ENCODE results near the gene ZNF175.

DNA sequence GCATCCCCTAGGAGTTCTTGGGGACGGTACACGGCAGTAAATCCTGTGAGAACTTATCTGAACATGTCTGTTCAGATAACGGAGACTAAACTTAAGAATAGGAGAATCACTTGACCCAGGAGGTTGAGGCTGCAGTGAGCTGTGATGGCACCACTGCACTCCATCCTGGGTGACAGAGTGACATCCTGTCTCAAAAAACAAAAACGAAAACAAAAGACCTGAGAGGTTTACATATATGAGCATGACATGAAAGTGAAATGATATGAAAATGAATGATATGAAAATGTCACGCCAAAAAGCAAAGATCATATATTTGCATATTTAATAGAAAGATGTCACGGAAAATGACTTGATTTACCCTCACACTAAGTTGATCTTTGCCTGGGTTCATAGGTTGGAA lies 5.8 kb downstream of the ZNF175 start:
- TF ChIP-seq EZH2phosphoT487 (IDR thresholded peaks at IDR 0.05; ENCODE audit: borderline replicate concordance) (no peak), SRF (IDR thresholded peaks at IDR 0.05; ENCODE audit: low read depth) (no peak), POLR2AphosphoS5 (IDR thresholded peaks at IDR 0.05; ENCODE audit: low read depth, low read length) (no peak), RAD21 (IDR thresholded peaks at IDR 0.05; ENCODE audit: low read depth) (no peak), CEBPB (IDR thresholded peaks at IDR 0.05; ENCODE audit: low read depth) (no peak), POLR2A (IDR thresholded peaks at IDR 0.05; ENCODE audit: borderline replicate concordance, extremely low read depth, insufficient read depth, insufficient read length) (no peak)
- TF ChIP-seq, protein P1, sequence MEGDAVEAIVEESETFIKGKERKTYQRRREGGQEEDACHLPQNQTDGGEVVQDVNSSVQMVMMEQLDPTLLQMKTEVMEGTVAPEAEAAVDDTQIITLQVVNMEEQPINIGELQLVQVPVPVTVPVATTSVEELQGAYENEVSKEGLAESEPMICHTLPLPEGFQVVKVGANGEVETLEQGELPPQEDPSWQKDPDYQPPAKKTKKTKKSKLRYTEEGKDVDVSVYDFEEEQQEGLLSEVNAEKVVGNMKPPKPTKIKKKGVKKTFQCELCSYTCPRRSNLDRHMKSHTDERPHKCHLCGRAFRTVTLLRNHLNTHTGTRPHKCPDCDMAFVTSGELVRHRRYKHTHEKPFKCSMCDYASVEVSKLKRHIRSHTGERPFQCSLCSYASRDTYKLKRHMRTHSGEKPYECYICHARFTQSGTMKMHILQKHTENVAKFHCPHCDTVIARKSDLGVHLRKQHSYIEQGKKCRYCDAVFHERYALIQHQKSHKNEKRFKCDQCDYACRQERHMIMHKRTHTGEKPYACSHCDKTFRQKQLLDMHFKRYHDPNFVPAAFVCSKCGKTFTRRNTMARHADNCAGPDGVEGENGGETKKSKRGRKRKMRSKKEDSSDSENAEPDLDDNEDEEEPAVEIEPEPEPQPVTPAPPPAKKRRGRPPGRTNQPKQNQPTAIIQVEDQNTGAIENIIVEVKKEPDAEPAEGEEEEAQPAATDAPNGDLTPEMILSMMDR (IDR thresholded peaks at IDR 0.05 in 2 of 3, conservative IDR thresholded peaks at IDR 0.05 in 1 of 3; ENCODE audit: borderline replicate concordance in 1 of 3, insufficient read depth in 1 of 3, low read depth in 2 of 3, low read length in 2 of 3), result no peak
- TF ChIP-seq, protein P2, sequence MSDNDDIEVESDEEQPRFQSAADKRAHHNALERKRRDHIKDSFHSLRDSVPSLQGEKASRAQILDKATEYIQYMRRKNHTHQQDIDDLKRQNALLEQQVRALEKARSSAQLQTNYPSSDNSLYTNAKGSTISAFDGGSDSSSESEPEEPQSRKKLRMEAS (IDR thresholded peaks at IDR 0.05), result no peak

Data from HCT116 (cell line).